ENCODE results near the gene SNRNP40.

Gene SNRNP40

GRCh38 chr1:31232689-31233088 is 63.9 kb downstream of the SNRNP40 start:
- DNase-seq (ENCODE audit: low read depth in 2 of 2) = no peak

- no peak for DNase-seq (ENCODE audit: low read depth in 2 of 2)
These were observed 64.8 kb downstream of the SNRNP40 start for GRCh38 chr1:31231802-31232201.

- no peak for DNase-seq (ENCODE audit: low read depth in 2 of 2)
These were observed 66.2 kb downstream of the SNRNP40 start for GRCh38 chr1:31230378-31230777.

GRCh38 chr1:31228986-31229385 is 67.6 kb downstream of the SNRNP40 start:
- DNase-seq (ENCODE audit: low read depth in 2 of 2) = no peak

- no peak for DNase-seq (ENCODE audit: low read depth in 2 of 2)
These were observed 68.6 kb downstream of the SNRNP40 start for GRCh38 chr1:31227891-31228568.

- no peak for DNase-seq (ENCODE audit: low read depth in 2 of 2)
These were observed 72.5 kb downstream of the SNRNP40 start for GRCh38 chr1:31224068-31224467.

GRCh38 chr1:31222176-31222575 is 74.4 kb downstream of the SNRNP40 start:
- no peak for DNase-seq (ENCODE audit: low read depth in 2 of 2)

GRCh38 chr1:31221072-31221471 is 75.5 kb downstream of the SNRNP40 start:
- DNase-seq (ENCODE audit: low read depth in 2 of 2) = no peak

GRCh38 chr1:31219489-31219888 is 77.1 kb downstream of the SNRNP40 start:
- DNase-seq (ENCODE audit: low read depth in 2 of 2) = no peak

GRCh38 chr1:31218705-31219104 is 77.9 kb downstream of the SNRNP40 start:
- no peak for DNase-seq (ENCODE audit: low read depth in 2 of 2)

GRCh38 chr1:31216016-31216415 is 80.6 kb downstream of the SNRNP40 start:
- peak; percentile 8 to 15 for DNase-seq (ENCODE audit: low read depth in 2 of 2)

- DNase-seq (ENCODE audit: low read depth in 2 of 2) = no peak
These were observed 81.5 kb downstream of the SNRNP40 start for GRCh38 chr1:31215065-31215570.

- no peak for DNase-seq (ENCODE audit: low read depth in 2 of 2)
These were observed 82.1 kb downstream of the SNRNP40 start for GRCh38 chr1:31214316-31215064.

Measured in fibroblast of skin of left quadriceps (primary cell).